ENCODE results near the gene SLC4A3.

Gene SLC4A3

GRCh38 chr2:219614076-219614860 lies 13.2 kb upstream of the SLC4A3 start:
- H3K4me3 ChIP-seq (ENCODE audit: low read length) = no peak overlapping the region
- no peak for DNase-seq (ENCODE audit: low read depth)
- no peaks in the 10 kb centered on the region for H3K9me3 ChIP-seq (ENCODE audit: control insufficient read depth, low read length)
- H3K27me3 ChIP-seq (replicated peaks; ENCODE audit: control insufficient read depth, insufficient read depth, low read length) = no peaks in the 10 kb centered on the region
- peaks cover 39% of the 10 kb centered on the region for H3K36me3 ChIP-seq (ENCODE audit: control insufficient read depth, insufficient read depth, low read length, severe bottlenecking)
- H3K9ac ChIP-seq (ENCODE audit: low read length) = no peak overlapping the region
- H3K4me1 ChIP-seq (ENCODE audit: control insufficient read depth, insufficient read depth, low read length) = peaks cover 3% of the 10 kb centered on the region

- no peak overlapping the region for H3K9ac ChIP-seq (ENCODE audit: low read length)
- no peak overlapping the region for H3K4me3 ChIP-seq (ENCODE audit: low read length)
- H3K4me1 ChIP-seq (ENCODE audit: control insufficient read depth, insufficient read depth, low read length) = no peaks in the 10 kb centered on the region
- no peaks in the 10 kb centered on the region for H3K9me3 ChIP-seq (ENCODE audit: control insufficient read depth, low read length)
- no peak for DNase-seq (ENCODE audit: low read depth)
- H3K36me3 ChIP-seq (ENCODE audit: control insufficient read depth, insufficient read depth, low read length, severe bottlenecking) = peaks cover 39% of the 10 kb centered on the region
- no peaks in the 10 kb centered on the region for H3K27me3 ChIP-seq (replicated peaks; ENCODE audit: control insufficient read depth, insufficient read depth, low read length)
Observed at GRCh38 chr2:219615036-219615435, 12.4 kb upstream of the SLC4A3 start.

- peaks cover 39% of the 10 kb centered on the region for H3K36me3 ChIP-seq (ENCODE audit: control insufficient read depth, insufficient read depth, low read length, severe bottlenecking)
- H3K4me1 ChIP-seq (ENCODE audit: control insufficient read depth, insufficient read depth, low read length) = no peaks in the 10 kb centered on the region
- H3K4me3 ChIP-seq (ENCODE audit: low read length) = no peak overlapping the region
- H3K9me3 ChIP-seq (ENCODE audit: control insufficient read depth, low read length) = no peaks in the 10 kb centered on the region
- DNase-seq (ENCODE audit: low read depth) = no peak
- no peaks in the 10 kb centered on the region for H3K27me3 ChIP-seq (replicated peaks; ENCODE audit: control insufficient read depth, insufficient read depth, low read length)
- H3K9ac ChIP-seq (ENCODE audit: low read length) = no peak overlapping the region
Observed at GRCh38 chr2:219615894-219616293, 11.5 kb upstream of the SLC4A3 start.

- H3K4me3 ChIP-seq (ENCODE audit: low read length) = no peak overlapping the region
- H3K4me1 ChIP-seq (ENCODE audit: control insufficient read depth, insufficient read depth, low read length) = peaks cover 2% of the 10 kb centered on the region
- H3K9ac ChIP-seq (ENCODE audit: low read length) = no peak overlapping the region
- DNase-seq (ENCODE audit: low read depth) = no peak
- no peaks in the 10 kb centered on the region for H3K27me3 ChIP-seq (replicated peaks; ENCODE audit: control insufficient read depth, insufficient read depth, low read length)
- H3K36me3 ChIP-seq (ENCODE audit: control insufficient read depth, insufficient read depth, low read length, severe bottlenecking) = peaks cover 38% of the 10 kb centered on the region
- H3K9me3 ChIP-seq (ENCODE audit: control insufficient read depth, low read length) = no peaks in the 10 kb centered on the region
Observed at GRCh38 chr2:219616550-219616949, 10.9 kb upstream of the SLC4A3 start.

GRCh38 chr2:219618733-219619122 lies 8.7 kb upstream of the SLC4A3 start:
- Histone ChIP-seq H3K4me3 (ENCODE audit: low read length) (no peak overlapping the region), H3K4me1 (ENCODE audit: control insufficient read depth, insufficient read depth, low read length) (peaks cover 16% of the 10 kb centered on the region), H3K27me3 (replicated peaks; ENCODE audit: control insufficient read depth, insufficient read depth, low read length) (no peaks in the 10 kb centered on the region), H3K9ac (ENCODE audit: low read length) (no peak overlapping the region), H3K36me3 (ENCODE audit: control insufficient read depth, insufficient read depth, low read length, severe bottlenecking) (peaks cover 29% of the 10 kb centered on the region), H3K9me3 (ENCODE audit: control insufficient read depth, low read length) (no peaks in the 10 kb centered on the region)
- DNase-seq (ENCODE audit: low read depth) = no peak

- DNase-seq (ENCODE audit: low read depth) = no peak
- no peaks in the 10 kb centered on the region for H3K27me3 ChIP-seq (replicated peaks; ENCODE audit: control insufficient read depth, insufficient read depth, low read length)
- no peak overlapping the region for H3K4me3 ChIP-seq (ENCODE audit: low read length)
- no peaks in the 10 kb centered on the region for H3K9me3 ChIP-seq (ENCODE audit: control insufficient read depth, low read length)
- H3K9ac ChIP-seq (ENCODE audit: low read length) = no peak overlapping the region
- H3K36me3 ChIP-seq (ENCODE audit: control insufficient read depth, insufficient read depth, low read length, severe bottlenecking) = peaks cover 24% of the 10 kb centered on the region
- peaks cover 16% of the 10 kb centered on the region for H3K4me1 ChIP-seq (ENCODE audit: control insufficient read depth, insufficient read depth, low read length)
Observed at GRCh38 chr2:219619235-219619634, 8.2 kb upstream of the SLC4A3 start.

GRCh38 chr2:219620546-219620945 lies 6.9 kb upstream of the SLC4A3 start:
- Histone ChIP-seq H3K36me3 (ENCODE audit: control insufficient read depth, insufficient read depth, low read length, severe bottlenecking) (peaks cover 11% of the 10 kb centered on the region), H3K9ac (ENCODE audit: low read length) (no peak overlapping the region), H3K4me3 (ENCODE audit: low read length) (no peak overlapping the region), H3K4me1 (ENCODE audit: control insufficient read depth, insufficient read depth, low read length) (peaks cover 16% of the 10 kb centered on the region), H3K9me3 (ENCODE audit: control insufficient read depth, low read length) (no peaks in the 10 kb centered on the region), H3K27me3 (replicated peaks; ENCODE audit: control insufficient read depth, insufficient read depth, low read length) (no peaks in the 10 kb centered on the region)
- DNase-seq (ENCODE audit: low read depth) = no peak

GRCh38 chr2:219621935-219622334 lies 5.5 kb upstream of the SLC4A3 start:
- no peak for DNase-seq (ENCODE audit: low read depth)
- Histone ChIP-seq H3K36me3 (ENCODE audit: control insufficient read depth, insufficient read depth, low read length, severe bottlenecking) (no peaks in the 10 kb centered on the region), H3K9ac (ENCODE audit: low read length) (no peak overlapping the region), H3K9me3 (ENCODE audit: control insufficient read depth, low read length) (no peaks in the 10 kb centered on the region), H3K27me3 (replicated peaks; ENCODE audit: control insufficient read depth, insufficient read depth, low read length) (peaks cover 3% of the 10 kb centered on the region), H3K4me3 (ENCODE audit: low read length) (no peak overlapping the region), H3K4me1 (ENCODE audit: control insufficient read depth, insufficient read depth, low read length) (peaks cover 16% of the 10 kb centered on the region)

- H3K27me3 ChIP-seq (replicated peaks; ENCODE audit: control insufficient read depth, insufficient read depth, low read length) = peaks cover 3% of the 10 kb centered on the region
Observed at GRCh38 chr2:219622472-219622871, 5.0 kb upstream of the SLC4A3 start.

GRCh38 chr2:219624565-219624964 lies 2.9 kb upstream of the SLC4A3 start:
- no peak for DNase-seq (ENCODE audit: low read depth)
- peaks cover 16% of the 10 kb centered on the region for H3K4me1 ChIP-seq (ENCODE audit: control insufficient read depth, insufficient read depth, low read length)
- H3K36me3 ChIP-seq (ENCODE audit: control insufficient read depth, insufficient read depth, low read length, severe bottlenecking) = no peaks in the 10 kb centered on the region
- peaks cover 3% of the 10 kb centered on the region for H3K27me3 ChIP-seq (replicated peaks; ENCODE audit: control insufficient read depth, insufficient read depth, low read length)
- no peaks in the 10 kb centered on the region for H3K9me3 ChIP-seq (ENCODE audit: control insufficient read depth, low read length)
- no peak overlapping the region for H3K4me3 ChIP-seq (ENCODE audit: low read length)
- H3K9ac ChIP-seq (ENCODE audit: low read length) = no peak overlapping the region

More at GRCh38 chr2:219622472-219622871, 5.0 kb upstream of the SLC4A3 start:
- no peak overlapping the region for H3K9ac ChIP-seq (ENCODE audit: low read length)
- peaks cover 16% of the 10 kb centered on the region for H3K4me1 ChIP-seq (ENCODE audit: control insufficient read depth, insufficient read depth, low read length)
- H3K9me3 ChIP-seq (ENCODE audit: control insufficient read depth, low read length) = no peaks in the 10 kb centered on the region
- H3K36me3 ChIP-seq (ENCODE audit: control insufficient read depth, insufficient read depth, low read length, severe bottlenecking) = no peaks in the 10 kb centered on the region
- DNase-seq (ENCODE audit: low read depth) = no peak
- no peak overlapping the region for H3K4me3 ChIP-seq (ENCODE audit: low read length)

GRCh38 chr2:219625179-219625578 lies 2.3 kb upstream of the SLC4A3 start:
- no peak for DNase-seq (ENCODE audit: low read depth)
- no peaks in the 10 kb centered on the region for H3K9me3 ChIP-seq (ENCODE audit: control insufficient read depth, low read length)
- no peaks in the 10 kb centered on the region for H3K36me3 ChIP-seq (ENCODE audit: control insufficient read depth, insufficient read depth, low read length, severe bottlenecking)
- H3K4me3 ChIP-seq (ENCODE audit: low read length) = no peak overlapping the region
- no peak overlapping the region for H3K9ac ChIP-seq (ENCODE audit: low read length)
- H3K4me1 ChIP-seq (ENCODE audit: control insufficient read depth, insufficient read depth, low read length) = peaks cover 16% of the 10 kb centered on the region
- H3K27me3 ChIP-seq (replicated peaks; ENCODE audit: control insufficient read depth, insufficient read depth, low read length) = peaks cover 3% of the 10 kb centered on the region

GRCh38 chr2:219626540-219626939 lies 890 bp upstream of the SLC4A3 start:
- H3K4me1 ChIP-seq (ENCODE audit: control insufficient read depth, insufficient read depth, low read length) = peaks cover 14% of the 10 kb centered on the region
- H3K36me3 ChIP-seq (ENCODE audit: control insufficient read depth, insufficient read depth, low read length, severe bottlenecking) = no peaks in the 10 kb centered on the region
- H3K9ac ChIP-seq (ENCODE audit: low read length) = no peak overlapping the region
- no peak for DNase-seq (ENCODE audit: low read depth)
- H3K27me3 ChIP-seq (replicated peaks; ENCODE audit: control insufficient read depth, insufficient read depth, low read length) = peaks cover 3% of the 10 kb centered on the region
- H3K9me3 ChIP-seq (ENCODE audit: control insufficient read depth, low read length) = no peaks in the 10 kb centered on the region
- H3K4me3 ChIP-seq (ENCODE audit: low read length) = no peak overlapping the region
